Measurements from ENCODE around the gene TMEM238.
A peak's percentile ranks its signal among the peaks of the same experiment; 100 is the strongest.

TMEM238 gene

GRCh38 chr19:55347442-55348009 is 36.6 kb downstream of the TMEM238 start:
- H3K9me3 ChIP-seq (ENCODE audit: control insufficient read depth, low read length): no peaks in the 10 kb centered on the region
- 74 to 83% methylated on average over 6 to 10 of the region's 10 CpGs for WGBS, 2 experiments

GRCh38 chr19:55346725-55347441 is 37.2 kb downstream of the TMEM238 start:
- peaks cover 5% of the 10 kb centered on the region for H3K27me3 ChIP-seq (ENCODE audit: control insufficient read depth, insufficient read depth, low read length, poor library complexity, severe bottlenecking)
- no peak overlapping the region for H3K4me3 ChIP-seq (ENCODE audit: insufficient read depth, low read depth, low read length)
- no peak overlapping the region for H3K27ac ChIP-seq (ENCODE audit: insufficient read depth, low read depth, low read length, poor library complexity, severe bottlenecking)
- no peaks in the 10 kb centered on the region for H3K9me3 ChIP-seq (ENCODE audit: control insufficient read depth, low read length)
- WGBS, 2 experiments: 91 to 92% methylated on average over 41 of the region's 41 CpGs
- H3K36me3 ChIP-seq (ENCODE audit: control insufficient read depth, insufficient read depth, low read length): peaks cover 14% of the 10 kb centered on the region
- H3K4me1 ChIP-seq (ENCODE audit: control insufficient read depth, insufficient read depth, low read length): peaks cover 20% of the 10 kb centered on the region

More at GRCh38 chr19:55347442-55348009, 36.6 kb downstream of the TMEM238 start:
- peaks cover 7% of the 10 kb centered on the region for H3K36me3 ChIP-seq (ENCODE audit: control insufficient read depth, insufficient read depth, low read length)
- no peak overlapping the region for H3K27ac ChIP-seq (ENCODE audit: insufficient read depth, low read depth, low read length, poor library complexity, severe bottlenecking)
- no peak overlapping the region for H3K4me3 ChIP-seq (ENCODE audit: insufficient read depth, low read depth, low read length)
- peaks cover 12% of the 10 kb centered on the region for H3K27me3 ChIP-seq (ENCODE audit: control insufficient read depth, insufficient read depth, low read length, poor library complexity, severe bottlenecking)
- peaks cover 15% of the 10 kb centered on the region for H3K4me1 ChIP-seq (ENCODE audit: control insufficient read depth, insufficient read depth, low read length)

- 92 to 93% methylated on average over 43 of the region's 43 CpGs for WGBS, 2 experiments
- Histone ChIP-seq H3K36me3 (ENCODE audit: control insufficient read depth, insufficient read depth, low read length) (peaks cover 16% of the 10 kb centered on the region), H3K4me3 (ENCODE audit: insufficient read depth, low read depth, low read length) (no peak overlapping the region), H3K9me3 (ENCODE audit: control insufficient read depth, low read length) (no peaks in the 10 kb centered on the region), H3K27ac (ENCODE audit: insufficient read depth, low read depth, low read length, poor library complexity, severe bottlenecking) (no peak overlapping the region), H3K4me1 (ENCODE audit: control insufficient read depth, insufficient read depth, low read length) (peaks cover 26% of the 10 kb centered on the region), H3K27me3 (ENCODE audit: control insufficient read depth, insufficient read depth, low read length, poor library complexity, severe bottlenecking) (no peaks in the 10 kb centered on the region)
Measured at GRCh38 chr19:55345818-55346724, 38.0 kb downstream of the TMEM238 start.

GRCh38 chr19:55345101-55345817 is 38.8 kb downstream of the TMEM238 start:
- Histone ChIP-seq H3K4me3 (ENCODE audit: insufficient read depth, low read depth, low read length) (no peak overlapping the region), H3K4me1 (ENCODE audit: control insufficient read depth, insufficient read depth, low read length) (peaks cover 26% of the 10 kb centered on the region), H3K27ac (ENCODE audit: insufficient read depth, low read depth, low read length, poor library complexity, severe bottlenecking) (no peak overlapping the region), H3K36me3 (ENCODE audit: control insufficient read depth, insufficient read depth, low read length) (peaks cover 16% of the 10 kb centered on the region), H3K9me3 (ENCODE audit: control insufficient read depth, low read length) (no peaks in the 10 kb centered on the region), H3K27me3 (ENCODE audit: control insufficient read depth, insufficient read depth, low read length, poor library complexity, severe bottlenecking) (no peaks in the 10 kb centered on the region)
- 93% methylated on average over 22 of the region's 22 CpGs for WGBS, 2 experiments

- H3K4me1 ChIP-seq (ENCODE audit: control insufficient read depth, insufficient read depth, low read length): peaks cover 26% of the 10 kb centered on the region
- H3K9me3 ChIP-seq (ENCODE audit: control insufficient read depth, low read length): no peaks in the 10 kb centered on the region
- peaks cover 16% of the 10 kb centered on the region for H3K36me3 ChIP-seq (ENCODE audit: control insufficient read depth, insufficient read depth, low read length)
- no peak overlapping the region for H3K27ac ChIP-seq (ENCODE audit: insufficient read depth, low read depth, low read length, poor library complexity, severe bottlenecking)
- no peak overlapping the region for H3K4me3 ChIP-seq (ENCODE audit: insufficient read depth, low read depth, low read length)
- 92 to 93% methylated on average over 9 of the region's 9 CpGs for WGBS, 2 experiments
- H3K27me3 ChIP-seq (ENCODE audit: control insufficient read depth, insufficient read depth, low read length, poor library complexity, severe bottlenecking): no peaks in the 10 kb centered on the region
Measured at GRCh38 chr19:55344444-55344843, 39.6 kb downstream of the TMEM238 start.

- Histone ChIP-seq H3K4me3 (ENCODE audit: insufficient read depth, low read depth, low read length) (peak overlapping the region; percentile 83), H3K27me3 (ENCODE audit: control insufficient read depth, insufficient read depth, low read length, poor library complexity, severe bottlenecking) (no peaks in the 10 kb centered on the region), H3K27ac (ENCODE audit: insufficient read depth, low read depth, low read length, poor library complexity, severe bottlenecking) (no peak overlapping the region), H3K9me3 (ENCODE audit: control insufficient read depth, low read length) (no peaks in the 10 kb centered on the region), H3K36me3 (ENCODE audit: control insufficient read depth, insufficient read depth, low read length) (peaks cover 16% of the 10 kb centered on the region), H3K4me1 (ENCODE audit: control insufficient read depth, insufficient read depth, low read length) (peaks cover 11% of the 10 kb centered on the region)
- 88 to 89% methylated on average over 50 of the region's 50 CpGs for WGBS, 2 experiments
Measured at GRCh38 chr19:55341595-55342531, 42.2 kb downstream of the TMEM238 start.

- 1% methylated on average over 14 to 15 of the region's 15 CpGs for WGBS, 2 experiments
Measured at GRCh38 chr19:55341171-55341588, 42.9 kb downstream of the TMEM238 start.

GRCh38 chr19:55340784-55341147 is 43.3 kb downstream of the TMEM238 start:
- H3K27me3 ChIP-seq (ENCODE audit: control insufficient read depth, insufficient read depth, low read length, poor library complexity, severe bottlenecking): no peaks in the 10 kb centered on the region
- H3K4me3 ChIP-seq (ENCODE audit: insufficient read depth, low read depth, low read length): peak overlapping the region; percentile 83
- peaks cover 16% of the 10 kb centered on the region for H3K36me3 ChIP-seq (ENCODE audit: control insufficient read depth, insufficient read depth, low read length)
- no peaks in the 10 kb centered on the region for H3K9me3 ChIP-seq (ENCODE audit: control insufficient read depth, low read length)
- 0% methylated on average over 24 of the region's 24 CpGs for WGBS, 2 experiments
- peaks cover 11% of the 10 kb centered on the region for H3K4me1 ChIP-seq (ENCODE audit: control insufficient read depth, insufficient read depth, low read length)
- peak overlapping the region; percentile 58 for H3K27ac ChIP-seq (ENCODE audit: insufficient read depth, low read depth, low read length, poor library complexity, severe bottlenecking)

More at GRCh38 chr19:55341171-55341588, 42.9 kb downstream of the TMEM238 start:
- Histone ChIP-seq H3K4me1 (ENCODE audit: control insufficient read depth, insufficient read depth, low read length) (peaks cover 11% of the 10 kb centered on the region), H3K27ac (ENCODE audit: insufficient read depth, low read depth, low read length, poor library complexity, severe bottlenecking) (no peak overlapping the region), H3K36me3 (ENCODE audit: control insufficient read depth, insufficient read depth, low read length) (peaks cover 16% of the 10 kb centered on the region), H3K27me3 (ENCODE audit: control insufficient read depth, insufficient read depth, low read length, poor library complexity, severe bottlenecking) (no peaks in the 10 kb centered on the region), H3K9me3 (ENCODE audit: control insufficient read depth, low read length) (no peaks in the 10 kb centered on the region), H3K4me3 (ENCODE audit: insufficient read depth, low read depth, low read length) (peak overlapping the region; percentile 83)

Measured in ectodermal cell (in vitro differentiated cells).